HG03378 (cell line): ENCODE measurements around the gene ASTN2.
"Not testable (repeated sequence)": the region's sequence is repeated elsewhere in the genome, so short reads cannot be mapped to it uniquely, and the experiment has no call there.

Experiments
- ATAC-seq: cut with Tn5 transposase; IDR thresholded peaks from one replicate; pipeline ENCODE4 v1.9.1; 2021; ENCODE audit warnings: mild to moderate bottlenecking, moderate library complexity; ENCODE audit not compliant: unreplicated experiment

Gene ASTN2

DNA sequence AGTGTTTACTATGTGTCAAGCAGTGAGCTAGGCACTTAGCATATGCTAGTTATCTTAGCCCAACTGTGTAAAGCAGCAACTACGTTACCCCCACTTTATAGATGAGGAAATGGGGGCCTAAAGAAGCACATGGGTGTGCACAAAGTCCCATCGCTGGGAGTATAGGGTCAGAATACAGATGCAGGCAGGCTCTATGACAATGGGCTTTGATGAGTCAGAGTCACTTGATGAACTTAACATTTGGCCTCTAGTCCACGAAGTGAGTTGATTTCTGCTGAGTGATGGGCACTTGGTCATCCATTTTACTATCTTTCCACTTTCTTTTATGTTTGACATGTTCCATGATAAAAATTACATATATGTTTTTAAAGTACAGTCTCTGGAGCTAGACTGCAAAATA lies 523.4 kb downstream of the ASTN2 start:
- no peak for ATAC-seq

DNA sequence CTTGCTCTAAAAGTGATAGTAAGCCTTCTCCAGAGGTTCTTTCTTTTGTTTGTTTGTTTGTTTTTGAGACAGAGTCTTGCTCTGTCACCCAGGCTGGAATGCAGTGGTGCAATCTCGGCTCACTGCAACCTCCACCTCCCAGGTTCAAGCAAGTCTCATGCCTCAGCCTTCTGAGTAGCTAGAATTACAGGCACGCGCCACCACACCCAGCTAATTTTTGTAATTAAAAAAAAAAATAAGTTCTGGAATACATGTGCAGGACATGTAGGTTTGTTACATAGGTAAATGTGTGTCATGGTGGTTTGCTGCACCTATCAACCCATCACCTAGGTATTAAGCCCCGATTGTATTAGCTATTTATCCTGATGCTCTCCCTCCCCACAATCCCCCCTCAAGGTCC lies 526.4 kb downstream of the ASTN2 start:
- ATAC-seq: not testable (repeated sequence)

DNA sequence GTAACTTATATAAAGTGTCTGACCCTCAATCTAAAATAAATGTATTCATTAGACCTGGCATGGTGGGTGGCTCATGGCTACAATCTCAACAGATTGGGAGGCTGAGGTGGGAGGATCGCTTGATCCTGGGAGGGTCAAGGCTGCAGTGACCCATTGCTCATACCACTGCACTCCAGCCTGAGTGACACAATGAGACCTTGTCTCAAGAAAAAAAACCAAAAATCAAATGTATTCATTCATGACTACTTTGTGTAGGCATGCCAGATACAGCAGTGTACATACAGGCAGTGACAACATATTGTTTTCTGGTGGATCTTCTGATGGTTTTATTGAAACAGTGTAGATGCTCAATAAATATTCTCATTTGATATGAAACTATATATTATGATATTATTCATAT lies 526.8 kb downstream of the ASTN2 start:
- no peak for ATAC-seq

DNA sequence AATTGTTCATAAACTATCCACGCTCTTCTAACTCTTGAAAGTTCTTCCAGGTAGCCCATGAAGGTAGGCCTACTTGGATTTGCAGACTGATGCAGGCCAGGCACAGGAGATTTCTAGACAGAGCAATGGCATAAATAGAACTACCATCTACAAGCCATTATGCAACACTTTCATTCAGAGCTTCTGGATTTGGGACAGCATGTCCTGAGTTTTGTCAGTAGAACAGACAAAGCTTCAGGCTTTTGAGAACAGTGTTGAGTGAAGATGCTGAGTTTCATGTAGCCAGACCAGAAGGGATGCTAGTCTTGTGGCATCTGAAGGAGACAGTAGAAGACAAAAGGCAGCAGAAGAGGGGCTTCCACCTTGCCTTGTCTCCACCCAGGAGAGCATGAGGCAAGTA lies 531.2 kb downstream of the ASTN2 start:
- no peak for ATAC-seq

DNA sequence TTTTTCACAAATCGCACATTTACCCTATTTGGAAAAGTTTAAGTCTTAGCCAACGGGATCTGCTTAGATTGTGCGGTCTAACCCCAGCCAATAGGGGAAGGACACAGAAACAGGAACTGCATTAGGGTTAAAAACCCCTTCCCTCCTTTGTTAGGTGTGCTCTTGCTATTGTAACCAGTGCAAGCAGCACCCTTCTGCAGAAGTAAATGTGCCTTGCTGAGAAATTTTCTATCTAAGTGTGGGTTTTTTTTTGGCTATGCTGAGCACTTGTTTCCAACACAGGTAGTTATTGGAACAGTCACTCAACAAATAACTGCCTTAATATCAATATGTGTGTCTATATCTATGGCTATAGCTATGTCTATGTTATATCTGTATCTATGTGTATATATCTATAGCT lies 537.8 kb downstream of the ASTN2 start:
- no peak for ATAC-seq

DNA sequence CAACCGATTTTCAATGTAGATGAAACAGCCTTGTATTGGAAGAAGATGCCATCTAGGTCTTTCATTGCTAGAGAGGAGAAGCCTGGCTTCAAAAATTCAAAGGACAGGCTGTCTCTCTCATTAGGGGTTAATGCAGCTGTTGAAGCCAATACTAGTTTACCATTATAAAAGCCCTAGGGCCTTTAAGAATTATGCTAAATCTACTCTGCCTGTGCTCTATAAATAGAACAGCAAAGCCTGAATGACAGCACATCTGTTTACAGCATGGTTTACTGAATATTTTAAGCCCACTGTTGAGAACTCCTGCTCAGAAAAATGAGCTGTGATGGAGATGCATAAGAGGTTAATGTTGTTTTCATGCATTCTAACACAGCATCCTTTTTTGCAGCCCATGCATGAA lies 539.3 kb downstream of the ASTN2 start:
- no peak for ATAC-seq

DNA sequence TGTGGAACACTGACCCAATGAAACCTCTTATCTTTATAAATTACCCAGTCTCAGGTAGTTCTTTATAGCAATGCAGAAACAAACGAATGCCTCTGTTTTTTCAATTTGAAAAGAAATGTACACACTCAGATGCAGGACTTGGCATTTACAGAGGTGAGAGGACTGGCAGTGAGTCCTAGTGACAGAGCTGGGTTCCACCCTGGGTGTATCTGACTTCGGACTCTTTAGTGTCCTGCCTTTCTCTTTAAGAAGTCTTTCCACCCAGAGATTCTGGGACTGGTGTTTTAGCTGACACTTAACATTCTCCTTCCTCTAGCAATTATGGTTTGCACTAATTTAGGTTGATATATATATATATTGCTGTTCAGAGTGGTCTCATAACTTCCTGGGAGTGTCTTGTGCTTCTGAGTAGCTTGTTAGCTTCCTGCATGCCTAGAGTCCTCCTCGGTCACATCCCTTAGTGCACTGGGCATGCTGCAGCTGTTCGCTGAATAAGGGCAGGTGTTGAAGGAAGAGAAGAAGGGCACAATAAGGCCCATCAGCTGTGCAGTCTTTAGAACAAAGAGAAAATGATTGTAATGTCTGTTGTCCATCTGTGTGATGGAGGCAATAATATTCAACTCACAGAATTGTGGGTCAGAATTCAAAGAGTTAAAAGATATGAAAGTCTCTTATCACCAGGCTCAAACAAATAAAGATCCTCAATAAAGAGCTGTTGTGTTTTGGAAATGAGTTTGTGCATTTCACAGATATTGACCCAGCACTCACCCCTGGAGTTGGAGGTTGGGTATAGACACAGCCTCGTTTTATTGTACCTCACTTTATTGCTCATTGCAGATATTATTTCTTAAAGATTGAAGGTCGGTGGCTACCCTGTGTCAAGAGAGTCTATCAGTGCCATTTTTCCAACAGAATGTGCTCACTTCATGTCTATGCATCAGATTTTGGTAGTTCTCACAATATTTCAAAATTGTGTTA lies 540.6 kb downstream of the ASTN2 start:
- ATAC-seq: no peak

DNA sequence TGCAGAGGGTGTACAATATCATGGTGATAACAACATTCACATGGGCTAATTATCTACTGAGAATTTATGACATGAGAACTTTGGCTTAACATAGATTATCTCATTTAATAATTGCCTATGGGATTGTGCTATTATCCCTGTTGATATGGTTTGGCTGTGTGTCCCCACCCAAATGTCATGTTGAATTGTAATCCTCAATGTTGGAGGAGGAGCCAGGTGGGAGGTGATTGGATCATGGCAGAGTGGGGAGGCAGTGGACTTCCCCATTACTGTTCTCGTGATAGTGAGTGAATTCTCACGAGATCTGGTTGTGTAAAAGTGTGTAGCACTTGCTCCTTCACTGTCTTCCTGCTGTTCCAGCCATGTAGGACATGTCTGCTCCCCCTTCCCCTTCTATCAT lies 541.4 kb downstream of the ASTN2 start:
- ATAC-seq: no peak

DNA sequence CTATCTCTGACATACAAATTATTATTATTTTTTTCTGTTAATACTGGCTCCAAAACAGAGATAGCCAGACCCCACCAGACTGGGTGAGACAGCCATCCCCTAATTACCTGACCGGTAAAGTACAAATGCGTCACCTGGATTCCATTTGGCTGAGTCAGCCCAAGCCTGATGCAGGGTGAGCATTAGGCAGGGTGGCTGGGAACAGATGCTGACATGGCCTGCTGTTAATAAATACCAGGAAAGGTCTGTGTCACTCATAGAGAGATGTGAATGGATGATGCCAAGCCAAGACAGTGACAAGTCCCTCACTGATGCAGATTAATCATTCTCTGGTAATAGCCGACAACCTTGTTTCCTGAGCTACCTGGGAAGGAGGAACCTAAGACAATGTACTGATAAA lies 544.3 kb downstream of the ASTN2 start:
- no peak for ATAC-seq

DNA sequence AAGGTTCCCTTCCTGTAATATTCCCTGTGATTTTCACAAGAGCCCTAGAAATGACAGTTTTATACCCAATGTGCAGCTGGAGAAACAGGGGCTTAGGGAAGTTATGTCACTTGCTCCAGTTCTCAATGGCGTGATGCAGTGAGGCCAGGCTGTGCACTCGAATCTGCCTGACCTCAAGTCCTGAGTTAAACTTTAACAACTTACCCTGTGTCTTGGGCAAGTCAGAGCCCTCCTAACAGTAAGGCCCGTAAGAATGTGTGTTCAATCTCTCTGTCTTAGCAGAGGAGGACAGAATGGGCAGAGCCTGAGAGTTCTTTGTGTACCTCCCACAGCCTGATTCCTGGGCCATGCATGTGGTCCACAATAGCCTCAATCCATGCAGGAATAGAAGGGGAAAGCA lies 546.7 kb downstream of the ASTN2 start:
- ATAC-seq: peak; percentile 85

DNA sequence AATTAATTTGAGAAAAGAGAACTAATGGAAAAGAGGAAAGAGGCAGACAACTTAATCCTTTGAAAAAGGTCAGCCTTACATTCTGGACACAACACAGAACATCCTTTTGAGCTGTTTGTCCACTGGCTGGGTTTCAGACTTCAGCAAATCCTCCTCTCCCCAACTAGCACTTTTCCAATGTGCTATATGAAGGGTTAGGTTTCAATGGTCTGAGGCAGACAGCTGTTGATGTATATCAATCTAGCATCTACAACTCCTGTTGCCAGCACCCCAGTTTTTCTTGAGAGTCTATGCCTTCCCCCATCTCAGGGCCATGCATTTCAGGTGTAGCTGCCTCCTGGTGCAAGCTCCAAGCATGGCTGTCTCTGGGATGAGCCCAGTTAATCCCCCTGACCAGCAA lies 553.5 kb downstream of the ASTN2 start:
- no peak for ATAC-seq

DNA sequence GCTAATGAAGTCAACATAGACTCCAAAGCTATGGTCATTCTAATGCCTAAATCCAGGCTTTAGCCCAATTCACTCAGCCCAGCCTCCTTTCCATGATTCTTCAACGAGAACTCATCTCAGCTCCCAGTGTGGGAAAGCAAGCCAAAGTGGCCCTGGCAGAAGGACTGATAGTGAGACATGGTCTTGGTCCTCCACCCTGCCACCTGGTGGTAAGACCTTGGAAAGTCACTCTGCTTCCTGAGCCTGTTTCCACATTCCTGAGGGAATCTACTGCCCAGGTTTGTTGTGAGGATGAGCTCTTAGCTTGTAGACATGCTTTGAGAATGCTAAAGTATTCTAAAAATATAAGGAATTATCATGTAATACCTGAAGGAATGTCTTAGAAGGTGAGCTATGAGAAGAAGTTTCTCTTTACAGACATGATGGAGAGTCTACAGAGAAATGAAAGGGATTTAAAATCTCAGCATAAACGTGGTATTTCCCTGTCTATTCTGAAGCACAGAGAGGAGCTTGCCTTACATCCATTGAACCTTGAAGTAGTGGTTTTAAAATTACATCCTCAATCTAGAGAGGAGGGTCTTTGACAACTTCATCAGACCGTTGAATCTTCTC lies 554.2 kb downstream of the ASTN2 start:
- no peak for ATAC-seq

DNA sequence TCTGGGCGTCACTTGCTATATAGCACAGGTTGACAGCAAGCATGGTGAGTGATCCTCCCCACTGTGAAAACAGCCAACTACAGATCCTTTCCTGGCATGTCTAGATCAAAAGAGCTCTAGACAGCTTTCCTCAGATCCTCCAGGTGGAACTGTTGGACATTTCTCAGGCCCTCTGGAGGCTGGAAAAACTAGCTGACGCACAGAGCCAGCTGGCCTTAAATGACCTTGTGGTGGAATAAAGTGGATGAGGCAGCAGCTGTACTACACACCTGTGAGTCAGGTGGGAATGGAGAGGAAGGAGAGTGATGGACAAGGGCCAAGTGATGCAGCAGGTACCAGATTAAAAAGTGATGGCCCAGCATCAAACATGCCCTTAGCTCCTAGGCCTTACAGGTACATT lies 555.1 kb downstream of the ASTN2 start:
- ATAC-seq: no peak

DNA sequence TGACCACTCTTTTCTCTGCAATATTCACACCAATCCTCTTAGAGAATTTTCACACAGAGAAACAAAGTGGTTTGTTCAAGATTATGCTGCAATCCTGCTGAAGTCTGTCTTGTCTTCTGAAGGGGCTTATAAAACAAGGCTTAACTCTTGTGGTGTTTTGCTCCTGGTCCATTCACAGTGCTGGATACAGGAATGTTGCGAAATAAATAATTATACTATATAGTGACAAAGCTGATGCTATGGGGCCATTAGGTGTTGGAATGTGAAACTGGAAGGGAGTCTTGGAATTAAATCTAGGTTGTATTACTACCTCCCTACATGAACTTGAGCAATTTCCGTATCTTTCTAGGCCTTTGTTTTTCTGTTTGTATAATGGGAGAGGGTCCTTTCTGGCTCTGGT lies 557.5 kb downstream of the ASTN2 start:
- ATAC-seq: no peak

DNA sequence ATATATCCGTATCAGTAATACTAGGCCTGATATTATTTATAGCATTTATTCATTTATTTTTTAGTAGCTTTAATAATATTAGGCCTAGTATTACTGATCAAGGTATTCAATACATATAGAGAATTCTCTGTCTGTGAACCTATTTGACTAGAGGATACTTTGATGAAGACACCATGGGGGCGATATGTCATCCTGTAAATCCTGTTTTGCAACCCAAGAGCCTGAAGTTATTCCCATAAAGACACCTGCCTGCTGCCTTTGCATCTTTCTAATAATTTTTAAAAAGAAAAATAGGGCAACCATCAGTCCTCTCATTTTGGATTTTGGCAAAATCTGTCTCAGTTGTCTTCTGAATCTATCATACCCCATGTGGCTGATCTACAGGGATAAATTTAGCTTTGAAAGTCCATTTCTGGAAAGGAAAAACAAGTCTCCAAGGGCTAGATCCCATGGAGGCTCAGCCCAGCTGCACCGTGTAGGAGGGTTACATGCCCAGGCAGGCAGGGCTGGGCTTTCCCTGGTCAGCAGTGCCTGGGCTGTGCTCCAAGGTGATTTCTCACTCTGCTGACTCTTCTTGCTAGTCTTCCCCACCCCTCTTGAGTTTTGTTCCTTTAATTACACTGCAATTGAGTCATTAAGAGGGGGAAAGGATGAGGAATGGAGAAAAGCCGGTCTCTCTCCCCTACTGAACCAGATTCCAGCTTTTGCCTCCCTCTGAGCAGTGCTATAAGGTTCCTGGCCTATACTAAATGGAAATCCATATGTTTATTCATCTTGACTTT lies 558.8 kb downstream of the ASTN2 start:
- ATAC-seq: no peak

DNA sequence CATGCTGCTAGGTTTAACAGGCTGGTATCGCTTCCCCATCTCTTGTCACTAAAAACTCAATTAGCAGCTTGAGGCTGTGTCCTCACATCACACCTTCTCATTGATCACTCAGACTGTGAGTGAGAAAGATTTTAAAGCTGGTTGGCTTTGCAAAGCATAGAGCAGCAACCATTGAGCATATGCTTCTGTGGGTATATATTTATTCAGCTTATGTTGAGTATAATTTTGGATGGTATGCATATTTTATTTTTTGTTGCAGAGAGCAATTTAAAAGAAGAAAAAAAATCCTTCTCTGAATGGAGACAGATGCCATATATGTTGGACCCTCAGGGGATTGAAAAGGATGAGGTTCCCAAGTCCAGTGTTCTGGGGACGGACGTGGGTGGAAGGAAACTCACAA lies 565.1 kb downstream of the ASTN2 start:
- ATAC-seq: no peak

DNA sequence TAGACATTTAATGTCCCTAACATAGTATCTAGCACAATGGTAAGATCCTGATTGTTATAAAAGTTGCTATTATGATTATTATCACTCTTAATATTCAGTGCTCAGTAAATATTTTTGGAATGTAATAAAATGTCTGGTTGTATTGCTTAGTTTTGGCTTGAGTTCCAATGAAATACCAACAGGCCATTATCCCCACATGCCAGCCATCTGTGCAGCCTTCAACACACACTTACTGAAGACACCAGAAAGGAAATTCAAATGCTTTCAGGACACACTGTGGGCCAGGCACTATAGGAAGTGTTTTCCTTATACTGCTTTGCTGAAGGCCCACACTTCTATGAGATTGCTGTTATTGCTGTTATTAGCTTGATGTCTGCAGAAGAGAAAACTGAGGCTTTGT lies 570.2 kb downstream of the ASTN2 start:
- ATAC-seq: no peak

DNA sequence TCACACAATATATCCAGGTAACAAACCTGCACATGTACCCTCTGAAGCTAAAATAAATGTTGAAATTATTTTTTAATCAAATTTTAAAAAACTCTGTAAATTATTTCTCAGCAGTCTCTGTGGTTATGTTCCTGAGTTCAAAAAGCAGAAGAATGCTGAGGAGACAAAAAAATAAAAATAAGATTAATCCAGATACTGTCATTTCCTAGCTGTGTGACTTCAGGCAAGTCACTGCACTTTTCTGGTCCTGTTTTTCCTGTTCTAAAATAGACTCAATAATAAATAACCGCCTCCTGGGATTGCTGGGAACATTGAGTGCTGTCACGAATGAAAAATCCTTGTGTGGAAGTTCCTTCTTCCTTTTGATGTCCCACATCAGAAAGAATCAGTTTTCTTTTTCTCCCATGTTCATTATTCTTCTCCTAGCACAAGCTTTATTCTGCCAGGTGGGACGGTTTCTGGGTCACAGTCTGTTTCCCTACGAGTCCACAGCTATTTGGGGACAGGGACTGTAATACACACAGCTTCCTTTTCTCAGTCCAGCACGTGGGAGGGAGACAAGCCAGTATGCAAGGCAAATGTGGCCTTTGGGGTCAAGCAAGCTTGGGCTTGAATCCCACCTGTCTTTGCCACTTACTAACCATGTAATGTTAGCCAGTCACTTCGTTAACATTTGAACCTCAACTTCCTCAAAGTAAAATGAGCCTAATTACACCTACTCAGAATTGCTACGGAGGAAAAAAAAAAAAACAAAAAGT lies 570.8 kb downstream of the ASTN2 start:
- ATAC-seq: no peak

DNA sequence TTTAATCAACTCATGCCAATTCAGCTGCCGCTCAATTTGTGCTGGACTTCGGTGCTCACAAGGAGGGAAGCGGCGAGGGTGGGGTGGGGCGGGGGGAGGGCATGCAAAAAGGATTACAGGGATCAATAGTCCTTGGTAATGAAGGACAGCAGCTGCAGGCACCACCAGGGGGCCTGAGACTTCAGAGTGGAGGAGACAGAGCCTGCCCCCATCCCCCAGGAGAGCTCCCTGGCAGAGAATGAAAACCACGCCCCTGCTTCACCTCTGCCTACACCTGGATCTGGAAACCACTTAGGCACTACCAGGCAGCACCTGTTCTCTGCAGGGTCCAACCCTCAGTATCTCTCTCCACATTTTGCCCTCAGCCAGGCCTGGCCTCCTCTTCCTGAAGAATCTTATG lies 572.2 kb downstream of the ASTN2 start:
- ATAC-seq: no peak

DNA sequence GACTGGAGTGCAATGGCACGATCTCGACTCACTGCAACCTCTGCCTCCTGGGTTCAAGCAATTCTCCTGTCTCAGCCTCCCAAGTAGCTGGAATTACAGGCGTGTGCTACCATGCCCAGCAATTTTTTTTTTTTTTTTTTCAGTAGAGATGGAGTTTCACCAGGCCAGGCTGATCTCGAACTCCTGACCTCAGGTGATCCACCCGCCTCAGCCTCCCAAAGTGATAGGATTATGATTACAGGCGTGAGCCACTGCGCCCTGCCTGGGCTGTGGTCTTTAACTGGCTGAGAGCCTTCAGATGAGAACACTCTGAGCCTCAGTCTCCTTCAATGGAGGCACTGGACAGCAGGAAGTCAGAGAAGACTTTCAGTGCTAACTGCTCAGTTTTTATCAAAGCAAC lies 576.4 kb downstream of the ASTN2 start:
- ATAC-seq: not testable (repeated sequence)
